ENCODE measurements around the gene ABHD11. TPM values are rescaled to one million over a fixed set of nuclear protein-coding genes. Genes with fewer than 3 reads are reported as not detected.
A peak's percentile ranks its signal among the peaks of the same experiment; 100 is the strongest.

The ABHD11 gene
- total and polyA plus RNA-seq, 9 of the 15 experiments (the other 6 are each of a cell fraction or from before 2014, with no cell fraction given): 7.7 to 44.2 (median 18.9) TPM

- TF ChIP-seq MCM5 (IDR thresholded peaks at IDR 0.05; ENCODE audit: low read depth) (no peak), ZNF444 (CRISPR knock-in tag; IDR thresholded peaks at IDR 0.05) (no peak), STAT5A (IDR thresholded peaks at IDR 0.05; ENCODE audit: borderline replicate concordance, low read length) (no peak), TGIF2 (CRISPR knock-in tag; IDR thresholded peaks at IDR 0.05) (no peak), NFXL1 (CRISPR knock-in tag; IDR thresholded peaks at IDR 0.05) (no peak), POU5F1 (IDR thresholded peaks at IDR 0.05; ENCODE audit: borderline replicate concordance, low read depth, low read length, partially characterized antibody) (no peak), E2F3 (CRISPR knock-in tag; IDR thresholded peaks at IDR 0.05) (no peak), PATZ1 (CRISPR knock-in tag; IDR thresholded peaks at IDR 0.05; ENCODE audit: borderline replicate concordance) (no peak), TCF7L2 (IDR thresholded peaks at IDR 0.05; ENCODE audit: low read depth, low read length) (no peak), CTCF (IDR thresholded peaks at IDR 0.05 in 2 of 3, conservative IDR thresholded peaks at IDR 0.05 in 1 of 3; ENCODE audit: insufficient read depth in 2 of 3, low read depth in 1 of 3, low read length in 3 of 3) (peak; percentile 93 to 99 (median 97)), ELK3 (CRISPR knock-in tag; IDR thresholded peaks at IDR 0.05) (no peak), POLR3A (IDR thresholded peaks at IDR 0.05; ENCODE audit: borderline replicate concordance, extremely low read depth, insufficient read depth, insufficient read length) (no peak), ZNF197 (CRISPR knock-in tag; IDR thresholded peaks at IDR 0.05; ENCODE audit: low read depth) (no peak), MEF2D (tag; conservative IDR thresholded peaks at IDR 0.05; ENCODE audit: low read depth) (no peak), ZNF79 (CRISPR knock-in tag; IDR thresholded peaks at IDR 0.05; ENCODE audit: low read depth) (no peak), RFX1 (IDR thresholded peaks at IDR 0.05) (no peak), POLR2AphosphoS5 (IDR thresholded peaks at IDR 0.05; ENCODE audit: control insufficient read depth, insufficient read depth, low read depth, low read length) (peak; percentile 35; the same call in 1 of the 2 replicates), GTF2F1 (IDR thresholded peaks at IDR 0.05; ENCODE audit: low read depth, low read length) (no peak), THRA (IDR thresholded peaks at IDR 0.05) (no peak)
Observed at GRCh38 chr7:73734619-73735527, 3.7 kb downstream of the ABHD11 start (continued).

Measured in K562 (cell line).